GM12872 (cell line): ENCODE results near the gene ACSL3.

Experiments
- CTCF ChIP-seq: IDR thresholded peaks from 3 replicates; pipeline ENCODE4 v1.5.1; 2011; ENCODE audit warnings: low read depth, mild to moderate bottlenecking, low read length, moderate library complexity; ENCODE audit not compliant: insufficient read depth

Gene ACSL3

GRCh38 chr2:222902660-222903059, 41.8 kb downstream of the ACSL3 start:
- TF ChIP-seq CTCF: no peak

- TF ChIP-seq CTCF: peak; percentile 63
Observed at GRCh38 chr2:222903234-222904220, 42.7 kb downstream of the ACSL3 start.

DNA sequence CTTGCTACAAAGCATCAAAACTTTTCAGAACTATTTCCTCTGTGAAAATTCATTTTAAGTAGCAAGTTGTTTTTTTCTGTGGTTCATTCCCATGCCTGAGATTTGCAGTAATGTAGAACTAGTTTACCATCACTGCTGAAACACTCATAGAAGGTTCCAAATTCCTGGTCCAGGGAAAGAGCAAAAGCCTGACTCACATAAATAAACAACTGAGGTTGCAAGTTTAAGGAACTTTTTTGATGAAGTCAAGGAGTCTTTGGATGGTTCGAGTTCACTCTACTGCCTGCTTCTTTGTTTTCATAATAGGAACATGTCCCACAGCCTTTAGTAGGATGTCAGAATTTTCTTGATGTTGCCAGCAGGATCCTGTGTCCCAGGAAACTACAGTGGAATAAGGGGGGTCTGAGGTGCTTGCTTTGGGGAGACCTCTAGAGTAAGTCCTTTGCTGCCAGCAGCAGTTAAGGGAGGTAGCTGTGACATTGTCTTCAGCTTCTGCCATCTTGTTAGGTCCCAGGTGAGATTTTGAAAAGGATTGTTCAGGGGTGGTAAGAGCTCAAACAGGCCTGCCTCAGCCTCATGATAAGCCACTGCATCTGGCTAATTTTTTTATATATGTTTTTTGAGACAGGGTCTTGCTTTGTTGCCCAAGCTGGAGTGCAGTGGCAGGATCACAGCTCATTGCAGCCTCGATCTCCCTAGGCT, 43.9 kb downstream of the ACSL3 start:
- TF ChIP-seq CTCF: no peak

- TF ChIP-seq CTCF: no peak
Observed at GRCh38 chr2:222907048-222907447, 46.2 kb downstream of the ACSL3 start.

DNA sequence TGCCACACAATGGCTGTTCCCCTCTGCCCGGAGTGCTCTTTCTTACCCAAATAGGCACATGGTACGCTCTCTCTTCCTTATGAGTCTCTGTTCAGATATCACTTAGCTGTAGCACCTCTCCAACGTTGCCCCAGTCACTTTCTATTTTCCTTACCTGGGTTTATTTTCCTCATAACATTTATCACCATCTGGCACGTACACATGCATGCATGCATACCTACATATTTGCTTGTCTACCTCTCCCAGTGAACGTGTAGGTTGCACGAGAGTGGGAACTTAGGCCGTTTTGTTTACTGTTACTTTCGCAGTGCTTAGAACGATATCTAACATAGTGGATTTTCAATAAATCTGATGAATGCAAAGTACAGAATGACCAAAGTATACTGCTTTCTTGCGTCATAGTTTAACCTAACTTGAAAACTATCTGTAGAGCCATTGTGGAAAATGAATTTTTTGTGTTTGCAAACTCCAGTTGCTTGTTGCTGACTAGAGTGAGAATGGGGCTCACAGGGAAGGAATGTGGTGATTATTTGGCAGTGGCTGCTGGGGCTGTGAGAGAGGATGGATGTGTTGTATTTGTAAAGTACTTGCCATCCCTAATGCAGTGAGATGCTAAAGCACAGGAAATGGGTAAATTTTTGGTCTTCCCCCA, 47.1 kb downstream of the ACSL3 start:
- TF ChIP-seq CTCF: no peak

GRCh38 chr2:222909286-222909685, 48.5 kb downstream of the ACSL3 start:
- no peak for TF ChIP-seq CTCF

- no peak for TF ChIP-seq CTCF
Observed at GRCh38 chr2:222912117-222912516, 51.3 kb downstream of the ACSL3 start.
